H1 (cell line): ENCODE measurements around the gene REEP2. TPM values are rescaled to one million over a fixed set of nuclear protein-coding genes. Genes with fewer than 3 reads are reported as not detected.
A peak's percentile ranks its signal among the peaks of the same experiment; 100 is the strongest.

Source experiments
- CTCF ChIA-PET: fragments of 300-600 bp; sonication (Branson Sonifier 250); formaldehyde crosslinking; loops from one replicate; lab custom pipeline; 2021; ENCODE audit not compliant: partially characterized antibody; lab: Charles Lee
- POLR2A ChIA-PET: fragments of 300-600 bp; sonication (Branson Sonifier 250); formaldehyde crosslinking; loops from one replicate; lab custom pipeline; 2021; ENCODE audit warnings: inconsistent platforms; ENCODE audit not compliant: partially characterized antibody; lab: Charles Lee
- DNase-seq, 2 experiments: peaks; one replicate each; pipeline versions ENCODE4 v3.0.0 to v3.0.0-alpha.2; 2010 to 2022; ENCODE audit warnings: low spot score in 2 of 2, low read depth in 1 of 2, mixed read lengths in 1 of 2
- FAIRE-seq: peaks from 2 replicates; lab custom pipeline; 2011; peaks lifted over from hg19 to GRCh38; lab: Jason Lieb, UNC
- H2AFZ ChIP-seq: 2 replicates; pipeline ENCODE4 v1.8.1; 2012; ENCODE audit warnings: low read length, inconsistent platforms
- H2AK5ac ChIP-seq: 2 replicates; pipeline ENCODE4 v1.6.1; 2013; ENCODE audit warnings: low read depth, low read length
- H2BK120ac ChIP-seq: replicated peaks from 2 replicates; pipeline ENCODE3; 2013; ENCODE audit warnings: low read depth, low read length, inconsistent platforms
- H2BK12ac ChIP-seq: 2 replicates; pipeline ENCODE4 v1.6.1; 2013; ENCODE audit warnings: low read depth, low read length
- H2BK15ac ChIP-seq: 2 replicates; pipeline ENCODE4 v1.6.1; 2013; ENCODE audit warnings: low read length
- H2BK20ac ChIP-seq: 2 replicates; pipeline ENCODE4 v1.6.1; 2013; ENCODE audit warnings: low read length
- H2BK5ac ChIP-seq: 2 replicates; pipeline ENCODE4 v1.6.1; 2013; ENCODE audit warnings: low read depth, low read length
- H3K14ac ChIP-seq: 2 replicates; pipeline ENCODE4 v1.6.1; 2013; ENCODE audit warnings: inconsistent platforms; ENCODE audit not compliant: insufficient read length
- H3K18ac ChIP-seq: 2 replicates; pipeline ENCODE4 v1.6.1; 2013; ENCODE audit warnings: low read length; ENCODE audit errors: extremely low read depth
- H3K23ac ChIP-seq: 2 replicates; pipeline ENCODE4 v1.6.1; 2013; ENCODE audit warnings: inconsistent platforms; ENCODE audit not compliant: insufficient read length
- H3K23me2 ChIP-seq: 2 replicates; pipeline ENCODE4 v1.6.1; 2013; ENCODE audit warnings: low read depth, low read length
- H3K27ac ChIP-seq: 2 replicates; pipeline ENCODE4 v1.6.1; 2011; ENCODE audit warnings: low read depth, low read length, inconsistent platforms
- H3K27me3 ChIP-seq, 4 experiments: replicated peaks in 1 of 4; 1 replicate in 1 of 4; 2 replicates in 3 of 4; pipeline versions ENCODE4 v1.6.1 to v1.8.1; 2011 to 2013; ENCODE audit warnings: low read length in 3 of 4, mild to moderate bottlenecking in 3 of 4, inconsistent platforms in 2 of 4, mixed read lengths in 2 of 4, moderate library complexity in 1 of 4; ENCODE audit not compliant: control insufficient read depth in 3 of 4, insufficient read depth in 3 of 4; ENCODE audit errors: extremely low read depth in 1 of 4
- H3K36me3 ChIP-seq, 4 experiments: 2 replicates each; pipeline versions ENCODE4 v1.6.1 to v1.8.1; 2011 to 2013; ENCODE audit warnings: mild to moderate bottlenecking in 4 of 4, low read length in 3 of 4, moderate library complexity in 2 of 4, control low read depth in 1 of 4, inconsistent platforms in 1 of 4; ENCODE audit not compliant: insufficient read depth in 4 of 4, control insufficient read depth in 2 of 4
- H3K4ac ChIP-seq: replicated peaks from 2 replicates; pipeline ENCODE3; 2013; ENCODE audit warnings: low read length, low read depth, mixed read lengths, inconsistent platforms; ENCODE audit not compliant: insufficient read length
- H3K4me1 ChIP-seq, 4 experiments: replicated peaks in 1 of 4; 1 replicate in 1 of 4; 2 replicates in 3 of 4; pipeline versions ENCODE4 v1.6.1 to v1.8.1; 2011 to 2013; ENCODE audit warnings: low read length in 3 of 4, inconsistent platforms in 2 of 4, mixed read lengths in 1 of 4; ENCODE audit not compliant: insufficient read depth in 4 of 4, control insufficient read depth in 3 of 4
- H3K4me2 ChIP-seq, 2 experiments: 2 replicates each; pipeline versions ENCODE4 v1.6.1 to v1.8.1; 2011 to 2013; ENCODE audit warnings: low read depth in 2 of 2, low read length in 2 of 2, control low read depth in 1 of 2, inconsistent platforms in 1 of 2, mild to moderate bottlenecking in 1 of 2; ENCODE audit not compliant: insufficient read depth in 1 of 2
- H3K4me3 ChIP-seq, 4 experiments: fragments of 200-600, 300-600 bp in 1 of 4; sonication (generic), shearing (Covaris generic), sonication (Bioruptor Twin) in 1 of 4; 2 replicates each; pipeline versions ENCODE4 v1.5.1 to v1.8.1; 2011 to 2016; ENCODE audit warnings: low read length in 4 of 4, low read depth in 3 of 4, control low read depth in 2 of 4, inconsistent platforms in 2 of 4, mild to moderate bottlenecking in 2 of 4, mixed read lengths in 1 of 4, moderate library complexity in 1 of 4; ENCODE audit not compliant: insufficient read depth in 2 of 4; ENCODE audit errors: extremely low read depth in 1 of 4
- H3K56ac ChIP-seq: replicated peaks from 2 replicates; pipeline ENCODE3; 2013; ENCODE audit warnings: low read depth, mild to moderate bottlenecking, mixed read lengths, low read length, inconsistent platforms; ENCODE audit not compliant: insufficient read length
- H3K79me1 ChIP-seq: 2 replicates; pipeline ENCODE4 v1.6.1; 2013; ENCODE audit warnings: low read depth, low read length, control low read depth
- H3K79me2 ChIP-seq, 2 experiments: 2 replicates each; pipeline versions ENCODE4 v1.6.1 to v1.8.1; 2012 to 2013; ENCODE audit warnings: low read length in 2 of 2, mild to moderate bottlenecking in 2 of 2, inconsistent platforms in 1 of 2; ENCODE audit not compliant: insufficient read depth in 2 of 2, control insufficient read depth in 1 of 2
- H3K9ac ChIP-seq, 4 experiments: replicated peaks in 1 of 4; 1 replicate in 1 of 4; 2 replicates in 3 of 4; pipeline versions ENCODE4 v1.6.1 to v1.8.1; 2011 to 2013; ENCODE audit warnings: low read depth in 3 of 4, low read length in 3 of 4, control low read depth in 2 of 4, mild to moderate bottlenecking in 2 of 4, moderate library complexity in 2 of 4, inconsistent platforms in 1 of 4; ENCODE audit errors: extremely low read depth in 1 of 4
- H3K9me3 ChIP-seq, 2 experiments: 2 replicates each; pipeline versions ENCODE4 v1.6.1 to v1.8.1; 2012 to 2013; ENCODE audit warnings: mild to moderate bottlenecking in 2 of 2, moderate library complexity in 2 of 2, control low read depth in 1 of 2, inconsistent platforms in 1 of 2, low read depth in 1 of 2, low read length in 1 of 2, mixed read lengths in 1 of 2; ENCODE audit not compliant: insufficient read depth in 2 of 2
- H4K20me1 ChIP-seq, 2 experiments: replicated peaks in 1 of 2; 2 replicates each; pipeline versions ENCODE3 to v1.8.1; 2011 to 2013; ENCODE audit warnings: inconsistent platforms in 2 of 2, low read length in 2 of 2, mild to moderate bottlenecking in 1 of 2; ENCODE audit not compliant: insufficient read depth in 2 of 2, control insufficient read depth in 1 of 2
- H4K5ac ChIP-seq: 2 replicates; pipeline ENCODE4 v1.6.1; 2013; ENCODE audit warnings: low read length, low read depth, mixed read lengths, inconsistent platforms; ENCODE audit not compliant: insufficient read length
- H4K8ac ChIP-seq: 2 replicates; pipeline ENCODE4 v1.8.0; 2013; ENCODE audit warnings: mild to moderate bottlenecking, moderate library complexity, low read length, inconsistent platforms; ENCODE audit not compliant: insufficient read depth; ENCODE audit errors: extremely low read depth
- H4K91ac ChIP-seq: replicated peaks from 2 replicates; pipeline ENCODE3; 2013; ENCODE audit warnings: low read length, mixed read lengths, inconsistent platforms; ENCODE audit not compliant: insufficient read length
- BACH1 ChIP-seq: IDR thresholded peaks from 2 replicates; pipeline ENCODE4 v1.6.1; 2012; ENCODE audit warnings: low read length, improper control_type of control experiment
- BCL11A ChIP-seq, 2 experiments: IDR thresholded peaks; one replicate each; pipeline ENCODE4 v1.6.1; 2011; ENCODE audit warnings: low read depth in 2 of 2, low read length in 2 of 2, mild to moderate bottlenecking in 2 of 2
- JUND ChIP-seq: IDR thresholded peaks from 2 replicates; pipeline ENCODE4 v1.6.1; 2011; ENCODE audit warnings: mild to moderate bottlenecking, improper control_type of control experiment, low read length
- KDM1A ChIP-seq: fragments of 200-600, 300-600 bp; sonication (generic); IDR thresholded peaks from 2 replicates; pipeline ENCODE4 v1.7.1; 2016; ENCODE audit warnings: mild to moderate bottlenecking, low read length, borderline replicate concordance
- NANOG ChIP-seq: IDR thresholded peaks from 2 replicates; pipeline ENCODE4 v1.6.1; 2011; ENCODE audit warnings: low read length, low read depth, mild to moderate bottlenecking, inconsistent platforms; ENCODE audit not compliant: insufficient read depth, poor library complexity, severe bottlenecking
- PHF8 ChIP-seq: fragments of 200-600 bp; sonication (generic); conservative IDR thresholded peaks from 2 replicates; pipeline ENCODE4 v1.7.1; 2012; ENCODE audit warnings: low read depth, mild to moderate bottlenecking, inconsistent platforms, low read length, moderate library complexity
- SAP30 ChIP-seq: fragments of 300-600 bp; sonication (generic); IDR thresholded peaks from 2 replicates; pipeline ENCODE4 v1.7.1; 2012; ENCODE audit warnings: low read length, moderate library complexity, mild to moderate bottlenecking, inconsistent platforms; ENCODE audit not compliant: insufficient read depth, insufficient replicate concordance
- TAF1 ChIP-seq: IDR thresholded peaks from 2 replicates; pipeline ENCODE4 v1.6.1; 2011; ENCODE audit warnings: mild to moderate bottlenecking, low read depth, low read length
- TAF7 ChIP-seq: optimal IDR thresholded peaks from 2 replicates; pipeline ENCODE3; 2011; ENCODE audit warnings: low read depth, mild to moderate bottlenecking, inconsistent platforms, low read length, moderate library complexity, borderline replicate concordance
- WGBS, 2 experiments: shearing (Covaris generic) in 1 of 2; methylation state at CpG; one replicate each; pipeline versions ENCODE4 v1.1.6 to v1.1.7; 2013 to 2015; ENCODE audit warnings: low lambda C conversion rate in 2 of 2, mixed read lengths in 2 of 2, inconsistent platforms in 1 of 2, low coverage in 1 of 2, missing lambda C conversion rate in 1 of 2; ENCODE audit not compliant: insufficient replicate concordance in 2 of 2, insufficient coverage in 1 of 2, insufficient read length in 1 of 2; ENCODE audit errors: extremely low coverage in 1 of 2, missing lambda C conversion rate in 1 of 2; 5-methylcytosine and 5-hydroxymethylcytosine counted together
- polyA plus RNA-seq, 7 experiments: library from polyadenylated mRNA; depleted of rRNA in 3 of 7; stranded (reverse) in 5 of 7; unstranded in 2 of 7; fragments of >200 nt in 5 of 7; fragments of 200-250 nt in 2 of 7; gene quantifications; 1 replicate in 5 of 7; 2 replicates in 1 of 7; 4 replicates in 1 of 7; pipeline versions ENCODE4 v1.2.1 to v1.2.3, GENCODE V29; 2011 to 2013; ENCODE audit warnings: missing spikeins in 2 of 7, mixed read lengths in 2 of 7
- total RNA-seq: library from RNA; stranded (reverse); fragmentation: NEBNext Ultra II Directional; extraction: Animal tissue kit (Norgen Biotek cat#: 25700); gene quantifications from 2 replicates; pipeline ENCODE4 v1.2.1, GENCODE V29; 2021
- TF ChIP-seq, protein P1 (sequence below): IDR thresholded peaks from 2 replicates; pipeline ENCODE4 v1.6.1; 2012; ENCODE audit warnings: inconsistent platforms

REEP2 gene
- total and polyA plus RNA-seq, 2 of the 8 experiments (the other 6 are each of a cell fraction or from before 2014, with no cell fraction given): 26.5 to 40.2 TPM

DNA sequence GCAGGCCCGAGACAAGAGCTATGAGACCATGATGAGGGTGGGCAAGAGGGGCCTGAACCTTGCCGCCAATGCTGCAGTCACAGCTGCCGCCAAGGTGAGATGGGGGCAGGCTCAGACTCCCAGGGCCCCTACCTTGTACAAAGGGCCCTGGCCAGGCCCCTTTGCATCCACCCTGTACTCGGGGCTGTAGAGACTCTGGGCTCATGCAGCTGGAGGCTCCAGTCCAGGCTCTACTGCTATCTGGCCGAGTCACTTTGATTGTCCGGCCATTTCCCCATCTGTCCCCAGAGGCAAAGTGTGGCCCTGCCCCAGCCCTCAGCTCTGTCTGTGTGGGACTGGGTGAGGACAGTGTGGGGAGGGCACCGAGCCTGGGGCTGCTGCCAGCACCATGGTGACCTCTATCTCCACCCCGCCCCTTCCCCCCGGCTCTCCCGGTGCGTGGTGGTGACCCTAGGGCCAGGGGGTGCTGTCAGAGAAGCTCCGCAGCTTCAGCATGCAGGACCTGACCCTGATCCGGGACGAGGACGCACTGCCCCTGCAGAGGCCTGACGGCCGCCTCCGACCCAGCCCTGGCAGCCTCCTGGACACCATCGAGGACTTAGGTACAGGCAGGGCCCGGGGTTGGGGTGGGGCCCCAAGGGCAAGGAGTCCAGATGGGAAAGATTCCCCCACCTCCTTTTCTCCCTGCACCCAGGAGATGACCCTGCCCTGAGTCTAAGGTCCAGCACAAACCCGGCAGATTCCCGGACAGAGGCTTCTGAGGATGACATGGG, 6.1 kb downstream of the REEP2 start:
- no peak overlapping the region for H4K91ac ChIP-seq
- H4K20me1 ChIP-seq: no peaks in the 10 kb centered on the region
- H3K9me3 ChIP-seq: no peaks in the 10 kb centered on the region
- 0 out of 2 replicates have a peak, but pooled peaks cover 3% of the 10 kb centered on the region for H3K79me1 ChIP-seq
- H2BK12ac ChIP-seq: no peak overlapping the region
- H2BK5ac ChIP-seq: no peak overlapping the region
- no peak overlapping the region for H2BK120ac ChIP-seq
- no peak overlapping the region for H3K4me3 ChIP-seq
- H3K23ac ChIP-seq: no peak overlapping the region
- no peak overlapping the region for H2BK15ac ChIP-seq
- H2AK5ac ChIP-seq: no peak overlapping the region
- H3K4me2 ChIP-seq: no peak overlapping the region
- no peaks in the 10 kb centered on the region for H3K79me2 ChIP-seq
- no peak overlapping the region for H2AFZ ChIP-seq
- H3K18ac ChIP-seq: no peak overlapping the region
- H3K27me3 ChIP-seq: peaks cover 0 to 1% (median 0%) of the 10 kb centered on the region in 4 experiments; a peak in 1 of 7 replicates
- peaks cover under 1% of the 10 kb centered on the region; the same call in 1 of the 2 replicates for H3K23me2 ChIP-seq
- H4K5ac ChIP-seq: no peak overlapping the region
- no peak overlapping the region for H3K4ac ChIP-seq
- CTCF ChIA-PET: interaction anchor here (0.5 to 24.9 kb wide), 3 partner anchors 17 to 61 kb away, joined by 3 to 532 read pairs (median 215); partner anchors contain the start of gene EGR1
- 93% methylated on average over 22 of the region's 22 CpGs; no CpG with 5 or more reads in 1 of the 2 experiments for WGBS, 2 experiments
- POLR2A ChIA-PET: interaction anchor here (0.8 to 10.1 kb wide), 5 partner anchors 20 to 70 kb away, joined by 3 to 128 read pairs (median 3); partner anchors contain the start of gene EGR1
- no peak overlapping the region for H2BK20ac ChIP-seq
- no peak for DNase-seq
- no peak overlapping the region for H3K27ac ChIP-seq
- FAIRE-seq: no peak
- H3K4me1 ChIP-seq: peaks cover 4 to 19% (median 12%) of the 10 kb centered on the region in 4 experiments
- H4K8ac ChIP-seq: peak overlapping the region; percentile 57; the same call in 1 of the 2 replicates
- no peaks in the 10 kb centered on the region for H3K36me3 ChIP-seq
- no peak overlapping the region for H3K9ac ChIP-seq
- H3K56ac ChIP-seq: no peak overlapping the region
- no peak overlapping the region for H3K14ac ChIP-seq
- no peak for TF ChIP-seq NANOG
- TF ChIP-seq PHF8: no peak
- no peak for TF ChIP-seq BCL11A (IDR thresholded peaks at IDR 0.05; ENCODE audit: low read depth in 2 of 2, low read length in 2 of 2)
- no peak for TF ChIP-seq TAF1
- TF ChIP-seq KDM1A: no peak
- TF ChIP-seq, protein P1, sequence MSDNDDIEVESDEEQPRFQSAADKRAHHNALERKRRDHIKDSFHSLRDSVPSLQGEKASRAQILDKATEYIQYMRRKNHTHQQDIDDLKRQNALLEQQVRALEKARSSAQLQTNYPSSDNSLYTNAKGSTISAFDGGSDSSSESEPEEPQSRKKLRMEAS: no peak
- TF ChIP-seq SAP30: no peak
- no peak for TF ChIP-seq TAF7
- no peak for TF ChIP-seq BACH1
- TF ChIP-seq JUND: no peak
